MCF 10A (cell line): Measurements from ENCODE around the gene VWF. TPM values are rescaled to one million over a fixed set of nuclear protein-coding genes. Genes with fewer than 3 reads are reported as not detected.
"Not testable (repeated sequence)": the region's sequence is repeated elsewhere in the genome, so short reads cannot be mapped to it uniquely, and the experiment has no call there.

Experiments
- BruUV-seq: library from RNA; stranded (reverse); fragments of 400-500 nt; replicated peaks from 2 replicates; lab custom pipeline; 2021; lab: Mats Ljungman, UMichigan
- CTCF ChIA-PET: fragments of 300-600 bp; sonication (Branson Sonifier 250); formaldehyde crosslinking; extraction: SDS; loops from one replicate; lab custom pipeline; 2021; ENCODE audit warnings: antibody characterized with exemption, inconsistent platforms; lab: Yijun Ruan, JAX
- POLR2A ChIA-PET: fragments of 300-600, 350-650 bp; sonication (Branson Sonifier 250); formaldehyde crosslinking; extraction: SDS; loops from one replicate; lab custom pipeline; 2020; ENCODE audit warnings: antibody characterized with exemption, inconsistent platforms; lab: Yijun Ruan, JAX
- DNase-seq: peaks from one replicate; pipeline ENCODE4 v3.0.0-alpha.2; 2018; ENCODE audit not compliant: unreplicated experiment
- H3K27ac Mint-ChIP-seq: one replicate; pipeline ENCODE4 v1.8.0; 2022; ENCODE audit warnings: mild to moderate bottlenecking, low read depth, mixed read lengths; ENCODE audit not compliant: unreplicated experiment
- H3K27me3 Mint-ChIP-seq: one replicate; pipeline ENCODE4 v1.8.0; 2022; ENCODE audit warnings: mixed read lengths; ENCODE audit not compliant: insufficient read depth, unreplicated experiment
- H3K36me3 Mint-ChIP-seq: one replicate; pipeline ENCODE4 v1.8.0; 2022; ENCODE audit warnings: mild to moderate bottlenecking, moderate library complexity, mixed read lengths; ENCODE audit not compliant: insufficient read depth, unreplicated experiment
- H3K4me1 Mint-ChIP-seq: one replicate; pipeline ENCODE4 v1.8.0; 2022; ENCODE audit warnings: mixed read lengths; ENCODE audit not compliant: insufficient read depth, unreplicated experiment
- H3K4me3 Mint-ChIP-seq: one replicate; pipeline ENCODE4 v1.8.0; 2022; ENCODE audit warnings: mild to moderate bottlenecking, moderate library complexity, mixed read lengths; ENCODE audit not compliant: unreplicated experiment
- H3K9me3 Mint-ChIP-seq: one replicate; pipeline ENCODE4 v1.8.0; 2022; ENCODE audit warnings: mixed read lengths; ENCODE audit not compliant: unreplicated experiment
- CTCF ChIP-seq: fragments of 200-600 bp; IDR thresholded peaks from one replicate; pipeline ENCODE4 v1.8.0; 2022; ENCODE audit warnings: antibody characterized with exemption, mild to moderate bottlenecking; ENCODE audit not compliant: unreplicated experiment
- intact Hi-C: fragments of 100-400 bp; cut with micrococcal nuclease; formaldehyde crosslinking; loops from 2 replicates; pipeline ENCODE4 v1.14.1; 2022
- total RNA-seq: library from RNA; stranded (reverse); gene quantifications from 2 replicates; pipeline ENCODE4 v1.2.3, GENCODE V29; 2022

VWF gene
- total RNA-seq, 1 experiment from 2014 or later, result not detected

- H3K9me3 Mint-ChIP-seq, H3K27ac Mint-ChIP-seq, CTCF ChIA-PET, intact Hi-C loops, DNase-seq, H3K4me1 Mint-ChIP-seq, H3K4me3 Mint-ChIP-seq, H3K36me3 Mint-ChIP-seq, POLR2A ChIA-PET, BruUV-seq: not testable (repeated sequence)
- peaks cover 79% of the 10 kb centered on the region for H3K27me3 Mint-ChIP-seq
Measured at GRCh38 chr12:6010631-6011350, 113.7 kb downstream of the VWF start.

GRCh38 chr12:5997260-5997659, 127.2 kb downstream of the VWF start:
- H3K27me3 Mint-ChIP-seq, result peaks cover 37% of the 10 kb centered on the region
- H3K4me3 Mint-ChIP-seq, result no peak overlapping the region
- POLR2A ChIA-PET, result interaction anchor here (0.6 kb wide), 1 partner anchor 697 kb away, joined by 3 read pairs; no protein-coding TSS in a partner anchor
- CTCF ChIA-PET, result interaction anchor here (0.8 to 2.0 kb wide), 7 partner anchors 8 to 556 kb away, joined by 3 to 14 read pairs (median 4); no protein-coding TSS in a partner anchor
- BruUV-seq, result no TSS peak
- no peak overlapping the region for H3K27ac Mint-ChIP-seq
- no peak for TF ChIP-seq CTCF
- no peaks in the 10 kb centered on the region for H3K36me3 Mint-ChIP-seq
- H3K4me1 Mint-ChIP-seq, result no peaks in the 10 kb centered on the region
- H3K9me3 Mint-ChIP-seq, result no peaks in the 10 kb centered on the region
- intact Hi-C loops, result no loop called here
- DNase-seq, result no peak

- peaks cover 29% of the 10 kb centered on the region for H3K27me3 Mint-ChIP-seq
- intact Hi-C loops, result no loop called here
- no peaks in the 10 kb centered on the region for H3K36me3 Mint-ChIP-seq
- ChIA-PET POLR2A (interaction anchor here (0.6 kb wide), 1 partner anchor 696 kb away, joined by 3 read pairs; no protein-coding TSS in a partner anchor), CTCF (interaction anchor here (1.1 to 2.0 kb wide), 4 partner anchors 7 to 41 kb away, joined by 3 to 14 read pairs (median 5); no protein-coding TSS in a partner anchor)
- TF ChIP-seq CTCF, result no peak
- no peaks in the 10 kb centered on the region for H3K4me1 Mint-ChIP-seq
- no peak overlapping the region for H3K27ac Mint-ChIP-seq
- H3K9me3 Mint-ChIP-seq, result no peaks in the 10 kb centered on the region
- H3K4me3 Mint-ChIP-seq, result no peak overlapping the region
- DNase-seq, result no peak
- BruUV-seq, result no TSS peak
Measured at GRCh38 chr12:5996459-5996858, 128.0 kb downstream of the VWF start.

- H3K4me3 Mint-ChIP-seq, result no peak overlapping the region
- H3K27me3 Mint-ChIP-seq, result no peaks in the 10 kb centered on the region
- intact Hi-C loops, result loop anchor here (5.0 kb wide), 1 partner anchor 478 kb away; no protein-coding TSS in a partner anchor
- H3K4me1 Mint-ChIP-seq, result no peaks in the 10 kb centered on the region
- ChIA-PET POLR2A (interaction anchor here (1.8 kb wide), 1 partner anchor 50 kb away, joined by 4 read pairs; no protein-coding TSS in a partner anchor), CTCF (interaction anchor here (0.6 to 6.2 kb wide), 25 partner anchors 7 to 1928 kb away, joined by 3 to 262 read pairs (median 8); no protein-coding TSS in a partner anchor)
- H3K27ac Mint-ChIP-seq, result no peak overlapping the region
- no peak for DNase-seq
- no peaks in the 10 kb centered on the region for H3K36me3 Mint-ChIP-seq
- TF ChIP-seq CTCF, result no peak
- no peaks in the 10 kb centered on the region for H3K9me3 Mint-ChIP-seq
- BruUV-seq, result no TSS peak
Measured at GRCh38 chr12:5989621-5990020, 134.8 kb downstream of the VWF start.
